Left lung (tissue), 10 donors: ENCODE data around the gene CTDP1. TPM values are rescaled to one million over a fixed set of nuclear protein-coding genes. Genes with fewer than 3 reads are reported as not detected.

Experiments
- ATAC-seq: fragments of 200-7000 bp; cut with Tn5 transposase; one replicate; pipeline ENCODE4 v1.9.1; 2020; ENCODE audit warnings: moderate library complexity
- DNase-seq, 4 donors: peaks; one replicate each; pipeline ENCODE4 v3.0.0-alpha.2; 2013 to 2020
- H3K27ac ChIP-seq, 2 donors: fragments of 200-600 bp; sonication (generic) in 1 of 2; one replicate each; pipeline versions ENCODE4 v1.5.0 to v1.8.0; 2020 to 2021
- H3K27me3 ChIP-seq, 2 donors: fragments of 200-600 bp; sonication (generic) in 1 of 2; one replicate each; pipeline versions ENCODE4 v1.5.0 to v1.8.0; 2020 to 2021
- H3K36me3 ChIP-seq, 2 donors: fragments of 200-600 bp; sonication (generic) in 1 of 2; one replicate each; pipeline versions ENCODE4 v1.5.0 to v1.8.0; 2020 to 2021
- H3K4me1 ChIP-seq, 2 donors: fragments of 200-600 bp; one replicate each; pipeline ENCODE4 v1.8.0; 2021
- H3K4me3 ChIP-seq, 2 donors: fragments of 200-600 bp; sonication (generic) in 1 of 2; one replicate each; pipeline versions ENCODE4 v1.5.0 to v1.8.0; 2020 to 2021; ENCODE audit warnings: mild to moderate bottlenecking in 1 of 2
- H3K9me3 ChIP-seq, 2 donors: fragments of 200-600 bp; sonication (generic) in 1 of 2; one replicate each; pipeline versions ENCODE4 v1.5.0 to v1.8.0; 2020 to 2021
- intact Hi-C, 2 donors: fragments of 100-400 bp; cut with DNase I; formaldehyde crosslinking; loops; one replicate each; pipeline versions ENCODE4 v1.11.2 to v1.14.2; 2022
- polyA plus RNA-seq, 6 donors: library from polyadenylated mRNA; unstranded; fragments of 120-200 nt; gene quantifications; one replicate each; pipeline ENCODE4 v1.2.1, GENCODE V29; 2013; ENCODE audit not compliant: insufficient read length in 6 of 6
- total RNA-seq, 2 donors: library from RNA; stranded (reverse); fragmentation: NEBNext Ultra II Directional; extraction: Animal tissue kit (Norgen Biotek cat#: 25700); gene quantifications; one replicate each; pipeline ENCODE4 v1.2.1, GENCODE V29; 2021
- TF ChIP-seq, protein P1 (sequence below), 2 donors: fragments of 200-600 bp; sonication (generic) in 1 of 2; IDR thresholded peaks; one replicate each; pipeline versions ENCODE4 v1.5.0 to v1.8.0; 2021; ENCODE audit warnings: antibody characterized with exemption in 2 of 2
- donor health status: DM: no; HTN: yes; CAD: no.
- donor health status: DM: no; HTN: no; CAD: no.

Gene CTDP1
- total and polyA plus RNA-seq, 8 donors = 8.4 to 24.4 (median 11.4) TPM

DNA sequence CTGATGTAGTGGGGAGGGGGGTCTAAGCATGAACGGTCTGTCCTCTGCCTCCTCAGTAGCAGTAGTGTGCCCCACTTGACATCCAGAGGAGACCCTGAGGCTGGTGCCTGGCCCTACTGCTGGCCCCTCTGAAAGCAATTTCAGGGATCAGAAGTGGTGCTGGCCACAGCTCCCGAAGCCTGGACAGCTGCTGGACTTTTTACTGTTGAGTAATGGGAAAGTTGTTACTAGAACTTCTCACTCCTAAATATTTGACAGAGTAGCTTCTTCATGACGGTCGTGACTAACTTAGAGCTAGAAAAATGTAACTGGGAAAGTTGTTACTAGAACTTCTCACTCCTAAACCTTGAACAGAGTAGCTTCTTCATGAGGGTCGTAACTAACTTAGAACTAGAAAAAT lies 23.3 kb downstream of the CTDP1 start:
- Histone ChIP-seq H3K36me3 (peaks cover 0 to 94% of the 10 kb centered on the region in 2 donors), H3K4me3 (no peak overlapping the region), H3K27ac (no peak overlapping the region), H3K4me1 (no peaks in the 10 kb centered on the region), H3K27me3 (no peaks in the 10 kb centered on the region), H3K9me3 (no peaks in the 10 kb centered on the region)
- ATAC-seq (no peak), DNase-seq (no peak)
- intact Hi-C loops = no loop called here
- TF ChIP-seq, protein P1, sequence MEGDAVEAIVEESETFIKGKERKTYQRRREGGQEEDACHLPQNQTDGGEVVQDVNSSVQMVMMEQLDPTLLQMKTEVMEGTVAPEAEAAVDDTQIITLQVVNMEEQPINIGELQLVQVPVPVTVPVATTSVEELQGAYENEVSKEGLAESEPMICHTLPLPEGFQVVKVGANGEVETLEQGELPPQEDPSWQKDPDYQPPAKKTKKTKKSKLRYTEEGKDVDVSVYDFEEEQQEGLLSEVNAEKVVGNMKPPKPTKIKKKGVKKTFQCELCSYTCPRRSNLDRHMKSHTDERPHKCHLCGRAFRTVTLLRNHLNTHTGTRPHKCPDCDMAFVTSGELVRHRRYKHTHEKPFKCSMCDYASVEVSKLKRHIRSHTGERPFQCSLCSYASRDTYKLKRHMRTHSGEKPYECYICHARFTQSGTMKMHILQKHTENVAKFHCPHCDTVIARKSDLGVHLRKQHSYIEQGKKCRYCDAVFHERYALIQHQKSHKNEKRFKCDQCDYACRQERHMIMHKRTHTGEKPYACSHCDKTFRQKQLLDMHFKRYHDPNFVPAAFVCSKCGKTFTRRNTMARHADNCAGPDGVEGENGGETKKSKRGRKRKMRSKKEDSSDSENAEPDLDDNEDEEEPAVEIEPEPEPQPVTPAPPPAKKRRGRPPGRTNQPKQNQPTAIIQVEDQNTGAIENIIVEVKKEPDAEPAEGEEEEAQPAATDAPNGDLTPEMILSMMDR (IDR thresholded peaks at IDR 0.05) = no peak

DNA sequence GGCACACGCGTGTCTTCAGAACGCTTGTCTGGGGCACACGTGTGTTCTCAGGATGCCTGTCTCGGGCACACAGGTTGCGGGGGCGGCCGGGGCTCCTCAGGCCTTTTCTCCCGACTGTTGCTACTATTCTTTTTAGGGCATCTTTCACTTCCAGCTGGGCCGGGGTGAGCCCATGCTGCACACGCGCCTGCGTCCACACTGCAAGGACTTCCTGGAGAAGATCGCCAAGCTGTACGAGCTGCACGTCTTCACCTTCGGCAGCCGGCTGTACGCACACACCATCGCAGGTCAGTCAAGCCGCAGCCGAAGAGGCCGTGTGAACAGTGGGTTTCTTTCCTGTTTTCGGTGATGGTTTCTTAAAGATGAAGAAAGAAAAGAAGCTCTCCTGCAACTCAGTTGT lies 25.0 kb downstream of the CTDP1 start:
- Histone ChIP-seq H3K4me1 (no peaks in the 10 kb centered on the region), H3K36me3 (peaks cover 0 to 94% of the 10 kb centered on the region in 2 donors), H3K4me3 (no peak overlapping the region), H3K9me3 (no peaks in the 10 kb centered on the region), H3K27ac (no peak overlapping the region), H3K27me3 (no peaks in the 10 kb centered on the region)
- intact Hi-C loops = no loop called here
- DNase-seq (no peak), ATAC-seq (no peak)
- TF ChIP-seq, protein P1 (IDR thresholded peaks at IDR 0.05) = no peak

DNA sequence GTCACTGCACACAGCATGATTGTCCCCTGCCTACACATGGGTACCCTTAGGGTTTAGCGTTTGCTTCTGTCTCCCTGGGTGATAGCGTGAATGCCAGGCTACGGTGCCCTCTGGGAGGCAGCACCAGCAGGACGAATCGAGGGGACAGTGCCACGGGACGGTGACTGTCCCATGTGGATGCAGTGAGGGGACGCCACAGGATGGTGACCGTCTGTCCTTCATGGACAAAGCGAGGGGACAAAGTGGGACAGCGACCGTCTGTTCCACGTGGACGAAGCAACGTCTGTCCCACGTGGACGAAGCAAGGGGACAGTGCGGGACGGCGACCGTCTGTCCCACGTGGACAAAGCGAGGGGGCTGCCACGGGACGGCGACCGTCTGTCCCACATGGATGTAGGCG lies 25.7 kb downstream of the CTDP1 start:
- Histone ChIP-seq H3K9me3 (no peaks in the 10 kb centered on the region), H3K4me3 (no peak overlapping the region), H3K27ac (no peak overlapping the region), H3K36me3 (peaks cover 0 to 94% of the 10 kb centered on the region in 2 donors), H3K27me3 (no peaks in the 10 kb centered on the region), H3K4me1 (no peaks in the 10 kb centered on the region)
- intact Hi-C loops = no loop called here
- TF ChIP-seq, protein P1 (IDR thresholded peaks at IDR 0.05) = no peak
- DNase-seq = no peak
- ATAC-seq = no peak

DNA sequence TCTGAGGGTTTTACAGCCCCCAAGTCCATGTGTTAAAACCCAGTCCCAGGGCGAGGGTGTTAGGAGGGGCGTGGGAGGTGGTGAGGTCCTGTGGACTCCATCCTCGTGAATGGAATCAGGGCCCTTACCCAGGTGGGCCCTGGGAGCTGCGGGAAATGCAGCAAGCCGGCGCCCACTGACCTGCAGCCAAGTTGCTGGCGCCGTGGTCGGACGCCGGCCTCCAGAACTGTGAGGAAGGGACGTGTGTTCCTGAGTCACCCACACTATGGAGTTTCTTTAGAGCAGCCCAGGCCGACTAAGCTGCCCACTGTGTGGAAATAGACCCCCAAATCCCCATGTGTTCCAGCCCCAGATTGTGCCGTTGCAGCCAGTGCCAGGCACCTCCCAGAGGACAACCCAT lies 26.4 kb downstream of the CTDP1 start:
- ATAC-seq (no peak), DNase-seq (no peak)
- H3K4me3 ChIP-seq = no peak overlapping the region
- H3K27me3 ChIP-seq = no peaks in the 10 kb centered on the region
- peaks cover 0 to 94% of the 10 kb centered on the region in 2 donors for H3K36me3 ChIP-seq
- intact Hi-C loops = no loop called here
- H3K4me1 ChIP-seq = no peaks in the 10 kb centered on the region
- TF ChIP-seq, protein P1 (IDR thresholded peaks at IDR 0.05) = no peak
- no peak overlapping the region for H3K27ac ChIP-seq
- no peaks in the 10 kb centered on the region for H3K9me3 ChIP-seq

DNA sequence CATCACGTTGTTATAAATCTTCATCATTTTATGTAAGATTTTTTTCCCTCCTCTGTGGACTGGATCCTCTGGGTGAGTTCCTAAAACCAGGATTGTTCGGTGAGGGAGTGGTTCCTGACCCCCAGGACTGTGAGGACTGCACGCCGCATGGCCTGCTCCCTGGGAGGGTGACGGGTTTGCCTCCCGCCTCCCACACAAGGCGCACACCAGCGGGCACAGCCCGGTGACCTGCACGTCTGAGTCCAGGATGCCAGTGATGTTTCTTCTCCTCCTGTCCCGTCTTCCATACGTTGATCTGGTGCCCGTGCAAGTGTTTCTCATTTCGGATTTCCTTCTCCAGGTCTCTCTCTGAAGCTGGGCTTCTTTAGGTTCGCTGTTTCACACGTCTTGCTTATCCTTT lies 27.1 kb downstream of the CTDP1 start:
- Histone ChIP-seq H3K36me3 (peaks cover 0 to 94% of the 10 kb centered on the region in 2 donors), H3K4me3 (no peak overlapping the region), H3K9me3 (no peaks in the 10 kb centered on the region), H3K27ac (no peak overlapping the region), H3K27me3 (no peaks in the 10 kb centered on the region), H3K4me1 (no peaks in the 10 kb centered on the region)
- intact Hi-C loops = no loop called here
- ATAC-seq = no peak
- TF ChIP-seq, protein P1 (IDR thresholded peaks at IDR 0.05) = no peak
- DNase-seq = no peak
